Heart left ventricle (tissue), 13 donors: ENCODE results near the gene TMEM185A.
"Not testable (repeated sequence)": the region's sequence is repeated elsewhere in the genome, so short reads cannot be mapped to it uniquely, and the experiment has no call there.

ENCODE experiments used
- CTCF ChIP-seq, 12 donors: fragments of 200-600 bp; sonication (generic) in 4 of 12; IDR thresholded peaks; one replicate each; pipeline versions ENCODE4 v1.5.0 to v1.8.0; 2018 to 2022; ENCODE audit warnings: antibody characterized with exemption in 12 of 12, mild to moderate bottlenecking in 5 of 12
- POLR2A ChIP-seq, 2 donors: fragments of 450-650 bp; IDR thresholded peaks; one replicate each; pipeline ENCODE4 v1.6.1; 2017; ENCODE audit warnings: antibody characterized with exemption in 2 of 2, mild to moderate bottlenecking in 2 of 2, moderate library complexity in 2 of 2
- donor health status: ischemic (EF 13 %, LVEDD 7.1; RV severe dilation, severe dysfunction).
- donor health status: DM: no; HTN: yes; CAD: no.
- donor health status: DM: no; HTN: no; CAD: no.
- donor health status: ischemic (EF 25% LVEDD 6.9; RV normal size, moderate dysfunction).
- donor health status: ischemic (EF 25% LVEDD 5.7; RV mildly dilated, moderate dysfunction).
- donor health status: ischemic (EF 35%, LVEDD 5.7; RV mildly dilated, moderate dysfunction).
- donor health status: nonischemic (EF 11% LVEDD 7.7; RV severe dilation, severe dysfunction).
- donor health status: DM: yes; HTN: yes; CAD: no.
- donor health status: PGD.
- donor health status: ischemic (EF 29% LVEDD 5.4; RV normal size, mild dysfunction).
- donor health status: nonischemic (EF 23%, LVEDD 6.1; RV moderate dilation, normal function).

GRCh38 chrX:149679164-149679678 lies 47.6 kb upstream of the TMEM185A start:
- TF ChIP-seq CTCF, POLR2A (IDR thresholded peaks at IDR 0.05): not testable (repeated sequence)
